Sigmoid colon (tissue), 3 donors: ENCODE measurements around the gene ROPN1L.

Experiments used
- POLR2A ChIP-seq, 2 donors: fragments of 450-650 bp; IDR thresholded peaks; one replicate each; pipeline ENCODE4 v1.6.1; 2016; ENCODE audit warnings: antibody characterized with exemption in 2 of 2, mild to moderate bottlenecking in 2 of 2, moderate library complexity in 2 of 2
- TF ChIP-seq, protein P1 (sequence below), 4 experiments: fragments of 450-650 bp in 3 of 4; fragments of 200-600 bp in 1 of 4; IDR thresholded peaks; one replicate each; pipeline ENCODE4 v1.5.1; 2016 to 2019; ENCODE audit warnings: antibody characterized with exemption in 4 of 4, mild to moderate bottlenecking in 3 of 4, moderate library complexity in 2 of 4

GRCh38 chr5:10460252-10460906 is 18.7 kb downstream of the ROPN1L start:
- TF ChIP-seq, protein P1, sequence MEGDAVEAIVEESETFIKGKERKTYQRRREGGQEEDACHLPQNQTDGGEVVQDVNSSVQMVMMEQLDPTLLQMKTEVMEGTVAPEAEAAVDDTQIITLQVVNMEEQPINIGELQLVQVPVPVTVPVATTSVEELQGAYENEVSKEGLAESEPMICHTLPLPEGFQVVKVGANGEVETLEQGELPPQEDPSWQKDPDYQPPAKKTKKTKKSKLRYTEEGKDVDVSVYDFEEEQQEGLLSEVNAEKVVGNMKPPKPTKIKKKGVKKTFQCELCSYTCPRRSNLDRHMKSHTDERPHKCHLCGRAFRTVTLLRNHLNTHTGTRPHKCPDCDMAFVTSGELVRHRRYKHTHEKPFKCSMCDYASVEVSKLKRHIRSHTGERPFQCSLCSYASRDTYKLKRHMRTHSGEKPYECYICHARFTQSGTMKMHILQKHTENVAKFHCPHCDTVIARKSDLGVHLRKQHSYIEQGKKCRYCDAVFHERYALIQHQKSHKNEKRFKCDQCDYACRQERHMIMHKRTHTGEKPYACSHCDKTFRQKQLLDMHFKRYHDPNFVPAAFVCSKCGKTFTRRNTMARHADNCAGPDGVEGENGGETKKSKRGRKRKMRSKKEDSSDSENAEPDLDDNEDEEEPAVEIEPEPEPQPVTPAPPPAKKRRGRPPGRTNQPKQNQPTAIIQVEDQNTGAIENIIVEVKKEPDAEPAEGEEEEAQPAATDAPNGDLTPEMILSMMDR (IDR thresholded peaks at IDR 0.05), result no peak
- TF ChIP-seq POLR2A (IDR thresholded peaks at IDR 0.05), result no peak
